Femur (tissue), 1 donor: Measurements from ENCODE around the gene DBF4B.

ENCODE experiments used
- DNase-seq: peaks from one replicate; pipeline ENCODE4 v3.0.0-alpha.2; 2017

The DBF4B gene

DNA sequence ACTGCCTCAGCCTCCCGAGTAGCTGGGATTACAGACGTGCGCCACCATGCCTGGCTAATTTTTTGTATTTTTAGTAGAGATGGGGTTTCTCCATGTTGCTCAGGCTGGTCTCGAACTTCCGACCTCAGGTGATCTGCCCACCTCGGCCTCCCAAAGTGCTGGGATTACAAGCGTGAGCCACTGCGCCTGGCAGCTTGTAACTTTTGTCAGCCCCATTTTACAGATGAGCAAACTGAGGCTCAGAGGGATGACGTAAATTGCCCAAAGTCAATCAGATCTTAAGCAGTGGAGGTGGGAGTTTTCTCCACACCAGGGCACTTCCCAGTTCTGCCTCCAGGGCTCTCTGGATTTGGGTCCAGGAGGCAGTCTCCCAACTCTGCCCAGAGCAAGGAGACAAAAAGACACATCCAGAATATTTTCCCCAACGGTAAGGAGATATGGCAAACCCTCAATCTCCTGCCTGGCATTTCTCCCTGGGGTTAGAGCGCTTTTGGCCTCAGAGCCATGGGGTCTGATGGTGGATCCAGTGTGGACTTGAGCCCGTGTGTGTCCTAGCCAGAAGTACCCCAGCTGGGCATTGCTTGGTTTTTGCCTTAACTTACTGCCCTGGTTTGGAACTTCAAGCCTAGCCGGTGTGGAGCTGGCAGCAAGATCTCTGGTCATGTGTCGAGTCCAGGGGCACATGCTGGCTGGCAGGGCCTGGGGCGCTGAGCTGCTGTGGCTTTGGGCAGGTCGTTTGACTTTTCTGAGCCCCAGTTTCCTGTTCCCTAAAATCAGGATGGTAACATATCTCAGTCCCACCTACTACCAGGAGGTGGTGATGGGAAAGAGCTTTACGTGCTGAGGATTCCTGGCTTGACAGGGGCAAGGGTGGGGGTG lies 53.7 kb downstream of the DBF4B start:
- no peak for DNase-seq

DNA sequence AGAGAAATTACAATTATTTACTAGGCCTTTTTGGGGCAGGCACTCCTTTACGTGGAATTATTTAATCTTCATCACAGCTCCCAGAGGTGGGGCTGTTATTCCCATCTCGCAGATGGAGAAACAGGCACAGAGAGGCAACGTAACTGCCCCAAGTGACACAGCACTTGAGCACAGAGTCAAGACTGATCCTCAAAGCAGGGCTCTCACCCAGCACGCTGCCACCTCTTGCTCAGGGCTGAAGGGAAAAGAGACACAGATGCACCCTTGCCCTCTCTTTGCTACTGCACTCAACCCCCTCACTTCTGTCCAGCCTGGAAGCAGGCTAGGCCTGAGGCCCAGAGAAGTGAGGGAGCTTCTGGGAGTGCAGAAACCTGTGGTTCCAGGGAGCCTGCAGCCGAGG lies 54.7 kb downstream of the DBF4B start:
- no peak for DNase-seq

DNA sequence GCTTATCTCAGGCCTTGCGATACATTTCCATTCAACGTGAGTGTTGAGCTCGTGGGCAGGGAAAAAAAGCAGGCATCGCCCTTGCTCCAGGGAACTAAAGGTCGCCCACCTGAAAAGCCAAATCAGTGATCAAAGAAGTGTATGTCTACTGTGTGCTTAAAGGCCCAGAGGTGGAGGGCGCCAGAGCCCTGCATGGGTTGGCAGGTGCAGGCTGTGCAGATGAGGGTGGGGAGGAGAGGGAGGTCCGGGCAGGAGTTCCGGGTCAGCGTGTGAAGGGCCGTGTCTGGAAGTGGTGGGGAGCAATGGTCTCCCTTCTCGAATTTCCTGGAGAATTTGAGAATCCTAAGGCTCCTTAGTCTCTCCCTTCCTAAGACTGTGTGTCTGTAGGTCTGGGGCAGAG lies 57.5 kb downstream of the DBF4B start:
- no peak for DNase-seq

DNA sequence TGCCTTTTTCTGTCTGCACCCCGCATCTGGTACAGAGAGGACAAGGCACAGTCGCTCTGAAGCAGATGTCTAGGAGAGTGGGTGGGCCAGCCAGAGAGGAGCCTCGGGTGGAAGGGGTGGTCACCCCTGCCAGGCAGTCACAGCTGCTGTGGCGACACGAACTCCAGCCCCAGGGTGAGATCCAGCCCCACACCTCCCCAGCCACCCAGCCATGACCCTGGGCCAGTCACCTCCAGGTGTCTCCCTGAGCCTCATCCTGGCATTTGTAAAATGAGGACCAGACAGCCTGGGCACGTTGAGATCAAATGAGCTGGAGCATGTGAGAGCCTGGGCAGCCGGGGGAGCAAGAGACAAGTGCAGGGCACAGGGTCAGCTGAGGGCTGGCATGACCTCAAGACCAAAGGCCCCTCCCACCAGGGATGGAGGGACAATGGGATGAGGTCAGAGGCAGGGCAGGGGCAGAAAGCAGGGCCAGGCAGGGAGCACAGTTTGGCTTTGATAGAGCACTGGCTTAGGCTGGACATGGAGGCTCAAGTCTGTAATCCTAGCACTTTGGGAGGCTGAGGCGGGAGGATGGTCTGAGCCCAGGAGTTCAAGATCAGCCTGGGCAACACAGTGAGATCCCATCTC lies 58.1 kb downstream of the DBF4B start:
- no peak for DNase-seq

DNA sequence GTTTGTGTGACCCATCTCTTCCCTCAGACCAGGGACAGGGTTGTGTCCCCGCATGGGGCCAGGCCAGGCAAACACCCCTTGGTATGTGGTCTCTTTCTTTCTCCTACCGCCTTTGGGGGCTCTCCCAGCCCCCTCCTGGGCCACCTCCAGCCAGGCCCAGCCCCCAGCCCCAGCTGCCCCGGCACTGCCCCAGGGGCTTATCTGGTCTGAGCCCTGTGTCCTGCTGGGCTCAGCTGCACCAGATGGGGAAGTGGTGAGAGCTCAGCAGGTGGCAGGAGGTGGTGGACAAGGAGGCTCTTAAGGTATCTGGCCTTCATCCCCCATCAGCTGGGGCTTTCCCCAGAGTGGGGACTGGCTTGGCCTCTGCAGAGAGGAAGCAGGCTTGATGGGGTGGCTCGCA lies 59.0 kb downstream of the DBF4B start:
- no peak for DNase-seq

DNA sequence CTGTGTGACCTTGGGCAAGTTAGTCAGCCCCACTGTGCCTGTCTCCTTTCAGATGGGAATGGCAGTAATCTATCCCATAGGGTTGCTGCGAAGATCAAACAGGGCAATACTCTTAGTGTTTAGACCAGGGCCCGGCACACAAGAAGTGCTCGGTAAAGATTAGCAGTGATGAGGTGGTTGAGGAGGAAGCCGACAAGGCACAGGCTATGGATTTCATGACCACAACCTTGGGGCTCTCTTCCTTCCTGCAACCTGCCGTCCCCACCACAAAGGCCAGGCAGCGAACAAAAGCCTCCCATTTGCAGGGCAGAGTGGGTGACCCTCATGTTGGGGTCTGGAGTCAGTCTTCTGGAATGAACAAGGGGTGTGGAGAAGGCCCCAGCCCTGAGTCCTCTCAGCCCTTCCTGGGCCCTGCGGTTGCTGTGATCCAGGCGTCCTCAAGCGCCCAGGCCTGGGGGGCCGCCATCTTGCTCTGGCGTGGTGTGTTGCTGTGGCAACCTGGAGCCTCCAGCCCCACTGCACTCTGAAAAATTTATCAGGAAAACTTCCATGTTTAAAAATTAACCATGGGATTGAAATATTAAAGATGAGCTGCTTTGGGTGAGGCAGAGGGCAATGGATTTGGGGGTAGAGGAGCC lies 60.2 kb downstream of the DBF4B start:
- no peak for DNase-seq

DNA sequence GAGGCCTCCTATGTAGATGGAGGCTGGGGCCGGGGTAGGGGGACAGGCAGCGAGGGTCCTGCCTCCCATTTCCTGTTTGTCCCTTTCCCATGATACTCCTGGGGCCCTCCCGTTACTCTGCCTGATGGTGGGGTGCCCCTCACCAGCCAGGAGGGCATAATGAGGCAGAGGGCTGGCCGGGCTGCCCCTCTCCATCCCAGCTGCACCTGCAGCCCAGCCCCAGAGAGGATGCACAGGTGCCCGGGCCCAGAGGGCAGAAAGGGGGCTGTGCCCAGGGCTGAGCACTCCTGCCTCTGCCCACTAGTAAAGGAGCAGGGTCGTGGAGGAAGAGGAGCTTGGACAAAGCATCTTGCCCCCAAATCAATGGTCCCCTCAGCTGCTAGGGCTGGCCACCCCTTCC lies 60.8 kb downstream of the DBF4B start:
- DNase-seq, result no peak

DNA sequence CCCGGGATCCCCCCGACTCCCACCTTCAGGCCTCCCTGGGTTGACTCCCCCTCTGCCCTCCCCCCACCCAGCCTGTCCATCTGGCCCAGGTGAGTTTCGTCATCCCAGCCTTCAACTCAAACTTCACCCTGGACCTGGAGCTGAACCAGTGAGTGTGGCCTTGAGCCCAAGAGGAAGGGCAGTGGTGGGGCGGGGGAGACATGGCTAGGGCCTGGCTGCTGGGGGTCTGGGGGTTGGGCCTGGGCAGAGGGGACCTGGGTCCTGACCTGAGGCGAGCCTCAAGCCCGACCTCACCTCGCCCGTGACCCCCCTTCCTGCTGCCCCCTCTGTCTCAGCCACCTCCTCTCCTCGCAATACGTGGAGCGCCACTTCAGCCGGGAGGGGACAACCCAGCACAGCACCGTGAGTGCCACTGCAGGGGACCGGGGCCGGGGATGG lies 61.2 kb downstream of the DBF4B start:
- DNase-seq, result no peak

DNA sequence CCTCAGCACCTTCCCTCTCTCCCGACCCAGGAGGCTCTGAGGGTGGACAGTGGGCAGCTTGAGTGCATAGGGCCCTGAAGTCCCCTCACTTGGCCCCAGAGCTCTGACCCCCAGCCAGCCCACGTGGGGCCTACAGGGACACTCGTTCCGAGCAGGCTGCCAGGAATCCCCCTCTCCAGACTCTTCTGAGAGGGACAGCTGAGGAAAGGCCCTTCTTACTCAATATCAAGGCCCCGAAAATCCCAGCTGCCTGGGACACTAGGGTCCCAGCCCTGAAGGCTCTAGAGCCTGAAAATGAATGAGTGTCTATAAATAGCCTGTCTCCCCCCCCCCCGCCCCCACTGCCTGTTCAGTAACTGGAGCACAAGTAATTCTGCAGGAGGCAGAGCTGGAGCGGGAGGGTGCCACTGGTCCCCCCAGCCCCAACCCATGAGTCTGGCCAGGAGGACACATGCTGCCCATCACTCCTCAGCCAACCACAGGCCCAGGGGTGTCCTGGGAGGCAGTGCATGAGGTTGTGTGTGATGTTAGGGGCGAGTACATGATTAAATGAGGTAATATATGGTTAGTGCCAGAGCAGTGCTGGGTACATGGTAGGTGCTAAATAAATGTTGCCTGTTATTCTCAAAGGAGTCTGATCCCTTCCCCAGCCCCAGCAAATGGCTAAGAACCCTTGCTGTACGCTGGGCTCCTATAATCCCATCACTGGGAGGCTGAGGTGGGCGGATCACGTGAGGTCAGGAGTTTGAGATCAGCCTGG lies 61.9 kb downstream of the DBF4B start:
- peak; percentile 24 for DNase-seq

DNA sequence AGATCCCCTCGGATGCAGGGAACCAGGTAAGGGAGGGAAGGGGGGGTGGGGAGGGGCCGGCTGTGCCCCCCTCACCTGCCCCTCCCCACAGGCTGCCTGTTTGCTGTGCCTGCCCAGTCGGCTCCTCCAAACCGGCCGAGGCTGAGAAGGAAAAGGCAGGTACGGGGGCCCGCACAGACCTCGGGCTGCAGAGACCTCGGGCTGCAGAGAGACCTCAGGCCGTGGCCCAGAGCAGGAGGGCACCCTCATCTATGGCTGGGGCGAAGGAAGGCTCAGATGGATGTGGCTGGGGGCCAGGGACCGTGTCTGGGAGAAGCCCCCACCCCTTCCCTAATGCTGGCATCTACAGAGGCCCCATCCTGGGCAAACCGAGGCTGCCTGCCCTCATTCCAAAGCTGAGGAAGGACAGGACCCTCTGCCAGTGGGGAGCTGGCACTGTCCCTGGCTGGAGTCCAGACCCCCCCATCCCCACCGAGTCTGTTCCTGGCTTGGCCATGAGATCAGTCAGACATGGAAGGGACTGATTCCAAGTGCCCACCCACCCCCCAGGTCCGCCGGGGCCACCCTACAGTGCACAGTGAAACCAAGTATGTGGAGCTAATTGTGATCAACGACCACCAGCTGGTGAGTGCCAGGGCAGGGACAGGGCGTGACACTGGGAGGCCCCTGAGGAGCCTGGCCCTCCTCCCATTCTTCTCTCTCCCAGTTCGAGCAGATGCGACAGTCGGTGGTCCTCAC lies 64.0 kb downstream of the DBF4B start:
- DNase-seq, result peak; percentile 37

DNA sequence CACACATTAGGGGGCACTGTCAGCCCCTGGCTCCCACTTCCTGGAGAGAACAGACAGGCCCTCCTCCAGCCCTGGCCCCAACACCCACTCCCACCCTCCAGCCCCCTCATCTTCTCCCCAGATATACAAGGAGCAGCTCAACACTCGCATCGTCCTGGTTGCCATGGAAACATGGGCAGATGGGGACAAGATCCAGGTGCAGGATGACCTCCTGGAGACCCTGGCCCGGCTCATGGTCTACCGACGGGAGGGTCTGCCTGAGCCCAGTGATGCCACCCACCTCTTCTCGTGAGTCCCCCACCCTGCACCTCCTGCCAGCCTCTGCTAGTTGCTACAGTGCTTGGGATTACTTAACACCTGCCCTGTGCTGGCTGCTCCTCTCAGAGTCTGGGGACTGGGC lies 64.7 kb downstream of the DBF4B start:
- DNase-seq, result peak; percentile 17

DNA sequence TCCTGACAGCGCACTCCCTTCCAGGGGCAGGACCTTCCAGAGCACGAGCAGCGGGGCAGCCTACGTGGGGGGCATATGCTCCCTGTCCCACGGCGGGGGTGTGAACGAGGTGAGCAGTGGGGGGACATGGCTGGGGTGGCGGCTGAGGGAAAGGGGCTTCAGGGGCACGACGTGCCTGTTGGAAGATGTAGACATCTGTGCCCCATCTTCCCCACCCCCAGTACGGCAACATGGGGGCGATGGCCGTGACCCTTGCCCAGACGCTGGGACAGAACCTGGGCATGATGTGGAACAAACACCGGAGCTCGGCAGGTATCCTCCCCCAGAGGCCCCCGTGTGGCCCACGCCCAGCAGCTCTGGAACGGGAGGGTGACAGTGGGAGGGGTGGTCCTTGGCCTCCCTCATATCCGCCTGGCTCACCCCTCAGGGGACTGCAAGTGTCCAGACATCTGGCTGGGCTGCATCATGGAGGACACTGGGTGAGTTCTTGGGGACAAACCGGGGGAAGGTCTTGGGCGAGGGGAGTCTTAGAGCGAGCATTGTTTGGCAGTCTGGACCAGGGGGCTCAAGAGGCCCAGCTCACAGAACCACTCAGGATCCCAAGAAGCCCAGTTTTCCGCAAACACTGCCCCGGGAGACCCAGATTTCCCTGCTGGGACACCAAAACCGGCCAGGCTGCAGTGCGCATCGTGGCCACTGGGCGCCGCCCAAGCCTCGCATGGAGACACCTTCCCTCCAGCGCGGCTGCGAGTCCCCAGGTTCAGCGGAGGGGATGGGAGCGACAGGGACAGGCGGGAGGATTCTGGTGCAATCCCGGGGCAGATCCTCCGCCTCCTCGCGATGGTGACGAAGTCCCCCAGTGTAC lies 66.0 kb downstream of the DBF4B start:
- DNase-seq, result peak; percentile 89

DNA sequence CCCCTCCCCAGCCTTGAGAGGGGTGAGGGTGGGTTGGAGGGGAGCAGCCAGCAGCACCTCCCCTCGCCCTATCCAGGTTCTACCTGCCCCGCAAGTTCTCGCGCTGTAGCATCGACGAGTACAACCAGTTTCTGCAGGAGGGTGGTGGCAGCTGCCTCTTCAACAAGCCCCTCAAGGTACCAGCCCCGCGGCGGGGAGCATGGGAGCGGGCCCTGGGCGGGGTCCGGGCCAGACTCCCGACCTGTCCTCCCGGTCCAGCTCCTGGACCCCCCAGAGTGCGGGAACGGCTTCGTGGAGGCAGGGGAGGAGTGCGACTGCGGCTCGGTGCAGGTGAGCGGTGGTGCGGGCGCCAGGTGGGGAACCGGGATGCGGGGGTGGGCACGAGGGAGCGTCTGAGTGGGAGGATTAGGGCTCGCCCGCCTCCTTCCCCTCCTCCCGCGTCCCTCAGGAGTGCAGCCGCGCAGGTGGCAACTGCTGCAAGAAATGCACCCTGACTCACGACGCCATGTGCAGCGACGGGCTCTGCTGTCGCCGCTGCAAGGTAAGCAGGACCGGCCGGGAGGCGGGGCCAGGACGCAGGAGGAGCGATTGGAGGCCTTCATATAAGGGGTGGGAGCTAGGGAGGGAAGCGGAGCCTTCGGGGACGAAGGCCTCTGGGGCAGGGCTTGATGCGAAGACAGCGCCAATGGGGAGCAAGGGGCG lies 66.8 kb downstream of the DBF4B start:
- no peak for DNase-seq

DNA sequence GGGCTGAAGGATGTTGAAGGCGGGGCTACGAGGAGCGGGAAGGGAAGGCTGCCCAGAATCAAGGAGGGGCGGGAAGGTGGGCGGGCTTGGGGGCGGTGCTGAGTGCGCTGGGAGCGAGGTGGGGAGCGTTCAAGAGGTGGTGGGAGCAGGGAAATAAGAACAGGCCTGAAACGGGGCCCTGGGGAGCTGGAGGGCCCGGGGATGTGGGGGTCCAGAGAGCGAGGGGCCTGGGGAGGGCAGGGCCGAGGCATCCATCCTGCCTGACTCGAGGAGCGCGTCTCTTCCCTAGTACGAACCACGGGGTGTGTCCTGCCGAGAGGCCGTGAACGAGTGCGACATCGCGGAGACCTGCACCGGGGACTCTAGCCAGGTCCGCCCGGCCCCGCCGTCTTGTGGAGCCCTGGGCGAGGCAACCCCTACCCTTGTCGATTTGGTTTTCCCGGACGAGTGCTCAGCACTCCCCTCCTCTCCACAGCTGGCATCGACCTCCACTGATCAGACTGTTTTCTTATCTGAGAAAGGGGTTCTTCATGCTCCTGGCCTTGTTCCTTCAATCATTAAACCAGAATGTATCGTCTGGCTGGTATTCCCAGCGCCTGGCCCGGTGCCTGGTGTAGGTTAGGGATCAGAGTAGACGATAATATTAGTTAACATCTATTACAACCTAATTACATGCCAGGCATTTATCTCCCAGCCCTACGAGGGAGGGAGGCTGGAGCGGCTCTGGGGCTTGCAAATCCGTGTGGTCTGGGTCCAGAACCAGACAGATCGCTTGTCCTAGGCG lies 67.6 kb downstream of the DBF4B start:
- peak; percentile 97 for DNase-seq

DNA sequence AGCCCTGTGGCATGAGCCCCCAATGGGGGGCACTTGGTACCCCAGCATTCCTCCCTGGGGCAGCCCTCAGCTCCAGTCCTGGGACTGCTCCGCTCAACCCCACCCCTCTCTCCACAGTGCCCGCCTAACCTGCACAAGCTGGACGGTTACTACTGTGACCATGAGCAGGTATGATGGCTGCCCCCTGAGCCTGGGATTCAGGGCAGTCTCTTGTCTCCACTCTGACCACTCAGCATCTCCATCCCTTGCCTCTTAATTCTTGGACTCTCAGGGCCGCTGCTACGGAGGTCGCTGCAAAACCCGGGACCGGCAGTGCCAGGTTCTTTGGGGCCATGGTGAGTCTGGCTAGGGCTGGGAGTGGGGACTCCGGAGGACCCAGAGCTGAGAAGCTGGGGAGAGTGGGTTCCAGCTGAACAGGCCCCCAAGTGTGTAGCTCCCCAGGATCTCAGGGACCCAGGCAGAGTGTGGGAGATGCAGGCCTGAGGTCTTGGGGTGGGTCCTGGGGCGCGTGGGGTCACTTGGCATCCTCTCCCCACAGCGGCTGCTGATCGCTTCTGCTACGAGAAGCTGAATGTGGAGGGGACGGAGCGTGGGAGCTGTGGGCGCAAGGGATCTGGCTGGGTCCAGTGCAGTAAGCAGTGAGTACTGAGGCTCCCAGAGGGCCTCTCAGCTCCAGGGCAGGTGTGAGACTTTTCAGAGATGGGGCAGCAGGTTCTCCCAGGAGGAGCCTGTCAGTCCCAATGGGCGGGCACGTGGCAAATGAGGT lies 68.3 kb downstream of the DBF4B start:
- DNase-seq, result peak; percentile 24

DNA sequence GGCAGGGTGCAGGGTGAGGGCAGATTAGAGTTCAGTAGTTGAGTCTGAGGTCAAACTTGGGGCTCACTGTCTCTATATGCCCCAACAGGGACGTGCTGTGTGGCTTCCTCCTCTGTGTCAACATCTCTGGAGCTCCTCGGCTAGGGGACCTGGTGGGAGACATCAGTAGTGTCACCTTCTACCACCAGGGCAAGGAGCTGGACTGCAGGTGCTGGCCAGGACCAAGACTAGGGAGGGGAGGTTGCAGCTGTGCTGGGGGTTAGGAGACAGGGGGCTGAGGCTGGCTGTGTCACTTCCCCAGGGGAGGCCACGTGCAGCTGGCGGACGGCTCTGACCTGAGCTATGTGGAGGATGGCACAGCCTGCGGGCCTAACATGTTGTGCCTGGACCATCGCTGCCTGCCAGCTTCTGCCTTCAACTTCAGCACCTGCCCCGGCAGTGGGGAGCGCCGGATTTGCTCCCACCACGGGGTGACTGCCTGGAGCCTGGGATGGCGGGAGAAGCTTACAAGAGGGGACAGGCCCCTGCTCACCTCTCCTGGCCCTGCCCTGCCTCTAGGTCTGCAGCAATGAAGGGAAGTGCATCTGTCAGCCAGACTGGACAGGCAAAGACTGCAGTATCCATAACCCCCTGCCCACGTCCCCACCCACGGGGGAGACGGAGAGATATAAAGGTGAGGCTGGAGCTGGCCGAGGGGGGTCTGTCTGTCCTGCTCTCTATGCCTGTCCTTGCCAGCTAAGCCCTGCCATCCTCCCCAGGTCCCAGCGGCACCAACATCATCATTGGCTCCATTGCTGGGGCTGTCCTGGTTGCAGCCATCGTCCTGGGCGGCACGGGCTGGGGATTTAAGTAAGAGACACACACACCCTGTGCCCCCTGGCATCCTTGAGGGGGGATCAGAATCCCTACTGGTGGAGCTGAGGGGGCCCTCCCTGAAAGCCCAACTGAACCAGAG lies 69.2 kb downstream of the DBF4B start:
- peak; percentile 28 for DNase-seq

DNA sequence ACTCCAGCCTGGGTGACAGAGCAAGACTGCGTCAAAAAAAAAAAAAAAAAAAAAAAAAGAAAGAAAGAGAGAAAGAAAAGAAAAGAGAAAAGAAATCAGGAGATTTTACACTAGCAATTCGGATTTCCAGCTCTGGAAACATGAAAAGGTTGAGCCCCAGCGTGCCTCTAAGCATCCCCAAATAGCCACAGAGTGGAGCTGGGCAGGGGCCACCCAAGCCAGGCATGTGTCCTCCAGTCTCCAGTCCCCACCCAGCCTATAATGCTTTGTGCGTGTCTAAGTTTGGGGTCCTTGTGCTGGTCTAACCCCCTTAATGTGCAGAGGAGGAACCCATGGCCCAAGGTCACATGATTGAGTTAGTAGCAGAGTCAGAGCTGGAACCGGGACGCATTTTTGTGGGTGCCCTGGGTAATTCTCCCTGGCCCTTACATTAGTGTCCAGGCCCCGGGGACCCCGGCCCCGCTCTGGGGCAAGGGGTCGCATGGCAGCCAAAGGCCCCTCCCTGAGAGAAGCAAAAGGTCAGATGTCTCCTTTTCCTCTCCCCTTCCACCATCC lies 70.3 kb downstream of the DBF4B start:
- peak; percentile 19 for DNase-seq
